ENCODE data around the gene CYP19A1.

CYP19A1 gene

DNA sequence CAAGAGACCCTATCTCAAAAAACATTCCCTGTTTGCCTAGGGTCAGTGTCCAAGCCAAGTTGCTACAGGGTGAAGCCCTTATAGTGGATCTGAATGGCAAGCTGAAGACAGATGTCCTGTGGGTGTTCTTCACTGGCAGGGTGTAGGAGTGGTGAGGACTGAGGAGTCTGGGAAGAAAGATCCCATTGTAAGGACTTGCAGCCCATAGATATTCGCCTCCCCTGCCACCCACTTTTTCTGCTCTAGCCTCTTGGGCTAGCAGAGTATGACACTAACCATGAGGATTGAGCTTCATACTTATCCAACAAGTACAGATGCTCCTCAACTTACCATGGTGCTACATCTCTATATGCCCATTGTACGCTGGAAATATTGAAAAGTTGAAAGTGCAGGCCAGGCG is 13.2 kb downstream of the CYP19A1 start:
- DNase-seq (ENCODE audit: low read depth): no peak

DNA sequence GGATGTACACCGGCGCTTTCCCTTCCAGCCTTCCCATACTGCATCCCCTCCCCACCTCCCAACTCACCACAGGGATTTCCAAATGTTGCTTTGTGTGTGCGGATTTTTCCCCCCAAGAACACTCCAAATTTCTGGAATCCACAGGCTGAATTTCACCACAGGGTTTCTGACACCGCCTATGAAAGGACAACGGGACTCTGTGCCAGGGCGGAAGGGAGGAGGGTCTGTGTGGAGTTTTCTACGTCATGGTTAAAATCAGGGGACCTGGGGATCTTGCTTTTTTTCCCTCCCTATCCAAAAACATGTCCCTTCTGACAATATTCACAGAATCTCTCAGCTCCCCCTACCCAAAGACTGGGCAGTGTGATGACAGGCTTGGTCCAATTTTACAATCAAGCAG is 14.6 kb downstream of the CYP19A1 start:
- no peak for DNase-seq (ENCODE audit: low read depth)

DNA sequence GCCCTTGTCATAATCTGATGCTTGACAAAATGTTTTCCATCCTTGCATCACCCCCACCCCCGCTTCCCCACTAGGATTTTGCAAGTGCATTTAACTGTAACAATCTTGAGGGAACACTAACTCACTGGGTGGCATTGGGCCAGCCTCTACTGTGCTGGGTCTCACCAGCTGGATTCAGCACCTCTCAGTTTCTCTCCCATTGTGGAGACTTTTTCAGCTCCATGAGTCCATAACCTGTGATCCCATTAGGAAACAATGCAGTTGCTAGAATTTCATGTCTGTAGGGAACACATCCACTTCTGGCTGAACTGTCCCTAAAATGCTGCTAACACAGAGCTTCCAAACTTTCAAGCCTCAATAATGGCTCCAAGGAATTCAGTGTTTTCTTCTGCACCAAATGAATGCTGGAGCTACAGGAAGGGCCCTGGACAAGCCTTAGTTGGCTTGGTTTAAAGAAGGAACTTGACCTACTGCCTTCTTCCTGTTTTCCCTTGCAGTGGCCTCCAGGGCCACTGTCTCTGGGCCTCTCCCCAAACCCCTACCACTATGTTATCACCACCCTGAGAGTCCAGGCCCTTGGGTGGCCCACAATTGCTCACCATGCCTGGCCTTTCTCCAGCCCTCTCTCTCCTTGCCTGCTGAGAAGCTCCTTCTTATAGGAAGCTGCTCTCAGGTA is 15.6 kb downstream of the CYP19A1 start:
- no peak for DNase-seq (ENCODE audit: low read depth)

DNA sequence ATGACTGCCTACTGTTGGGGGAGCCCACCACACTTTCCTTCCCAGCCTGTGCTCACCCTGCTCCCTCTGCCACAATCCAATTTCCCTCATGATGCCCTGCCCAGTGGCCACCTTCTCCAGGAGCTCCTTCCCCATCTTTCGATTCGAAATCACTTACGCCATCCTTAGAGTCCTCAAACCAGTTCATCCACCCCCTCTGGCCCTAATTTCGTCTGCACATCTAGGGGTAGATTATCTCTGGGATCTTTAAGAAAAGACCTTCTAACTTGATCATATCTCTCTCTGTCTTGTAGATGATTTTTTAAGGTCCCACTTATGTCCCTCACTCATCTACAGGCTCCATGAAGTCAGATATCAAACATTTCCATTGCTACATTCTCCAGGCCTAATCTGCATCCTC is 17.1 kb downstream of the CYP19A1 start:
- no peak for DNase-seq (ENCODE audit: low read depth)

DNA sequence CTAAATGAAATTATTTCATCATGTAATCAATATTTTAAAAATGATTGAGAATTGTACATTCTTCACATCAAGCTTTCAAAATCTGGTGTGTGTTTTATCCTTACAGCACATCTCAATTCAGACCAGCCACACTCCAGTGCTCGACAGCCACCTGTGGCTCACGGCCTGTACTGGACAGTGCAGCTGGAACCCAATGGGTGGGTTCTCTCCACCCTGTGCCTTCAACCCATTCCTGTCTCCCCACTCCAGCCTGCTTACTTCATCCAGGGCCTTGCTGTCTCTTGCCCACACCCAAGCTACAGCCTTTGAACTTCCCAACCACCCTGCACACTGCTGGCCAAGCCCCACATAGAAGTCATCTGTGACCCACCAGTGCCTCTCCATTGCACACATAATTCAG is 17.6 kb downstream of the CYP19A1 start:
- DNase-seq (ENCODE audit: low read depth): no peak

DNA sequence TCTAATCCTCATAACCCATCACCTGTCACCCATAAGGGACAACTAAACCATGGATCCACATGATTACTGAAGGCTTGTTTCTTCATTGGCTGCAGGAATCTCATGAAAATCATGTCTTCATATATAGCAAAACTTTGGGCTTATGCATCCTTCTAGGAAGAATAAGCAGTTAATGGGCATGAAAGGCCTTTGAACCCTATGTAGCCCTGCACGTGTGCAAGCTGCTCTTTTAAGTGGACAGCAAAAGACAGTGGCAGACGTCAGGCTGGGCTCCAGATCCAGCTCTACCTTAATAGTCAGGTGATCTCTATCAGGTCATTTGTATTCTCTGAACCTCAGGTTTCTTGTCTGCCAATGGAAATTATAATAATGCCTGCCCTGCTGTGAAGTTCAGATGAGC is 18.9 kb downstream of the CYP19A1 start:
- no peak for DNase-seq (ENCODE audit: low read depth)

DNA sequence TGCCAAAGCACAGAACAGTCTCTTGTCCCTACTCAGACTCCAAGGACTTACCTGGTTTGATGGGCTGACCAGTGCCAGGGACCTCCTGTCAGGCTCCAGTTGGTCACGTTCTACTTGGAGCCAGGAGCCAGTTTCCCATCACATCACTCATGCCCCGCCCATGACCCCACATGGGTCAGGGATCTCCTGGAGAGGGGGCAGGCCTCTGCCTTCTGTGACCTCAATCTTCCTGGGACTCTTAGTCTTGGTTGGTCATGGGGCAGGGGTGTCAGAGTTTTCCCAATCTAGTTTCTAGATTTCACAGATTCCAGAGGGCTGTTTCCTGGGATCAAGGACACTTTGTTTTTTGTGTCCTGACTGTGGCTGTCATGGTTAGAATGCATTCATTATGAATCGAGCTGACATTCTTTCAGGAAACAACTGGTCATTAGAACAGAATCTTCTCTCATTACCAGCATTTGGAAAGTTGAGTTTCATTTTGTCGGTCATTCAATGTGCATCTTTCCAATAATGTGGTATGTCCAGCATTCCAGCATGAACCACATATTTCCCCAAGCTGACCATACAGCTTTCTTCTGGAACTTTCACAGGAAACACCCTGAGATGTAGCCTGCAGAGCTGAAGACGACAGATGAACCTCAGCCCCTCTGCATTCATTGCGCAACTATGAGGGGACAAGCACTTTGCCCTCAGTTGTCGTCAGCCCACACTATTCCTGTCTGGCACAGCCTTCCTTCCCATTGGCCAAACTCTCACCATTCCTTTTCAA is 19.8 kb downstream of the CYP19A1 start:
- DNase-seq (ENCODE audit: low read depth): peak; percentile 65

DNA sequence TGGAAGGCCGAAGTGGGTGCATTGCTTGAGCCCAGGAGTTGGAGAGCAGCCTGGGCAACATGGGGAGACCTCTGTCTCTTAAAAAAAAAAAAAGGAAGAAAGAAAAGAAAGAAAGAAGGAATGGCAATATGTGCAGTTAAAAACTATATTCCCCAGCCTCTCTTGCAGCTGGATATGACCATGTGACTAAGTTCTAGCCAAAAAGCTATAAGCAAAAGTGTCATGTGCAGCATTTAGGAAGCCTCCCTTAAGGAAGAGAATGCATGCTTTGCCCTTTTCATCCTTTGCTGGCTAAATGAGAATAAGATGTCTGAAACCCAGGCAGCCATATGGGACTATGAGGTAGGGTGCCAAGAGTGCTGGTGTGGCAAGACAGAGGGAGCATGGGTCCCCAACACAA is 21.8 kb downstream of the CYP19A1 start:
- no peak for DNase-seq (ENCODE audit: low read depth)

DNA sequence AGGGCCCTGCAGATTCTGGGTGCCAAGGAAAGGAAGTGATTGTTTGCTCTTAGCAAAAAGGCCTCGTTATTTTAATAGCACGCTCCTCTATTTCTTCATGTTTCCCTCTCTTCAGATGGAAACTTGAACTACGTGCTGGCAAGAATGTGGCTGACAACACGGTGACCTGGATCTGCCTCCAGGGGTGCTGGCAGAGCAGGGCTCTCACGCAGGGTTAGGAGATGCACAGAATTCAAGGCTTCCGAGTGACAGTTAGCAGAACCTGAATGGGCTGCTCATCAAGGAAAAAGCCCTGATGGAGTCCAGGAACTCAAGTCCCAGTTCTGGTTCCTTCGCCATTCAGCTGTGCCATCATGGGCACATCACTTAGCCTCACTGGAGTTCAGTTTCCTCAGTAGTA is 22.7 kb downstream of the CYP19A1 start:
- no peak for DNase-seq (ENCODE audit: low read depth)

DNA sequence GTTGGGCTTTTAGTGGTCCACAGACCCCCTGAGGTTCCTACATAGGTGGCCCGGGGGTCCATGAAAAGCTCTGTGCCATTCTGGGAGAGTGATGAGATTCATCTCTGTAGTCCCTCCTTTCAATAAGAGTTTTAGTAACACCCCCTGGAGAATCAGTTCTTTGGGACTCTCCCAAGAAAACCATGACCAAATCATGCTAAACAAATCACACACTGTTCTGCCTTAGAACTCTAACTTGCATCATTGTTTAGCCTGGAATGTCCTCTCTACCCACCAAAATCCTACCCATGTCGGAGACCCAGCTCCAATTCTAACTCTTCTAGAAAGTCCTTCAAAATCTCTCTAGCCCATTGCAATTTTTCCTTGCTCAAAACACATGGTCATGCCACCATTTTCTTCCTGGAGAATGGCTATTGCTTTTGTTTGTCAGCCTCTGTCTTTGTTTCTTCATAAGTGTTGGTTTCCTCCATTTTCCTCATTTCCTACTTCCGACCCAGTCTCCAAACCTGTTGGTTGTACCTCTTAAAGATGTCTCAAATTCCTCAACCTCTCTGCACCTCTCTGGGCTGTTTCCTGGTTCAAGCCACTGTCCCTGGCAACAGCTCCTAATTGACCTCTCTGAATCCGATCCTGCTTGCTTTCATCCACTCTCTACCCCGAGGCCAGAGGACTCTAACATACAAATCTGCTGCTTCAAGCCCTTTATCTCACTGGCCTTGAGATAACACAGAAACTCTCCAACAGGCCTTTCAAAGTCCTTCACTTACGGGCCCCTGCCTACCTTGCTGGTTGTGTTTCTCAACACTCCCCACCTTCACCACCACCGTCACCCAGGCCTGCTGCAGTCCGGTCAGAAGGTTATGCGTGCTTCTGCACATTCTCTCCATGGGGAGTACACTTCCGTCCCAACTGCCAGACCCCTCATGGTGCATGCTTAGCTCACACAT is 23.7 kb downstream of the CYP19A1 start:
- no peak for DNase-seq (ENCODE audit: low read depth)

DNA sequence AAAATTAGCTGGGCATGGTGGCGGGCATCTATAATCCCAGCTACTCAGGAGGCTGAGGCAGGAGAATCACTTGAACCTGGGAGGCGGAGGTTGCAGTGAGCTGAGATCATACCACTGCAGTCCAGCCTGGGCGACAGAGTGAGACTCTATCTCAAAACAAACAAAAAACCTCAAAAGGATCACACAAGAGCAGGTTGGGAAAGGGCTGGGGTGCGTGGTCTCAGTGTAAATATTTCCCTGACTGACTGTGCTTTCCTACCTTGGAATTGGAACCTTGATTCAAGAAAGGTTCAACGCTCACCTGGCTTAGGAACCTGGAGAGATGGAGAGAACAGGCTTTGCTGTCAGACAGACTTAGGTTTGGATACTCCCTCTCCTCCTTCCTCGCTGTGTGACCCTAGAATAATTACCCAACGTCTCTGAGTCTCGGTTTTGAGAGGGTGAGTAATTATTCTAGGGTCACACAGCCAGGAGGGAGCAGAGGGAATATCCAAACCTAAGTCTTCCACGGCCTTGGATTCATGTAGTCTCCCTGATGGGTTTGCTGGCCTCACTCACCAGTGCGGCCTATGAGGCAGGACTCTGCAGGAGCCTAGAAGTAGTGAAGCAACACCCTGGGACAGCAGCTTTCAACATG is 24.6 kb downstream of the CYP19A1 start:
- DNase-seq (ENCODE audit: low read depth): no peak

DNA sequence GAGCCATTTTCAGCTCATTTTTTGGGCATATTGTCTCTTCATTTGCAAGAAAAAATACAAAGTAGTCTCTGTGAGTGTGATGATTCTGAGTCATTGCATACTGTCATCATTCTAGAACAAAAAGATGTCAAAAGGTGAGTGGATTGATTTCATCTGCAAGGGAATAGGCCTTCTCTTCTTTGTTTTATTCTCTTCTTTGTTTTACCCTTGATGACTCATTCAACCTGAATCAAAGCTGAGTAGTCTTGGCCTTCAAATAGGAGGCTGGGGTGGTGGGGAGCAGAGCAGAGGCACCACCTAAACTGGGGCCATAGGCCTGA is 25.4 kb downstream of the CYP19A1 start:
- DNase-seq (ENCODE audit: low read depth): no peak

DNA sequence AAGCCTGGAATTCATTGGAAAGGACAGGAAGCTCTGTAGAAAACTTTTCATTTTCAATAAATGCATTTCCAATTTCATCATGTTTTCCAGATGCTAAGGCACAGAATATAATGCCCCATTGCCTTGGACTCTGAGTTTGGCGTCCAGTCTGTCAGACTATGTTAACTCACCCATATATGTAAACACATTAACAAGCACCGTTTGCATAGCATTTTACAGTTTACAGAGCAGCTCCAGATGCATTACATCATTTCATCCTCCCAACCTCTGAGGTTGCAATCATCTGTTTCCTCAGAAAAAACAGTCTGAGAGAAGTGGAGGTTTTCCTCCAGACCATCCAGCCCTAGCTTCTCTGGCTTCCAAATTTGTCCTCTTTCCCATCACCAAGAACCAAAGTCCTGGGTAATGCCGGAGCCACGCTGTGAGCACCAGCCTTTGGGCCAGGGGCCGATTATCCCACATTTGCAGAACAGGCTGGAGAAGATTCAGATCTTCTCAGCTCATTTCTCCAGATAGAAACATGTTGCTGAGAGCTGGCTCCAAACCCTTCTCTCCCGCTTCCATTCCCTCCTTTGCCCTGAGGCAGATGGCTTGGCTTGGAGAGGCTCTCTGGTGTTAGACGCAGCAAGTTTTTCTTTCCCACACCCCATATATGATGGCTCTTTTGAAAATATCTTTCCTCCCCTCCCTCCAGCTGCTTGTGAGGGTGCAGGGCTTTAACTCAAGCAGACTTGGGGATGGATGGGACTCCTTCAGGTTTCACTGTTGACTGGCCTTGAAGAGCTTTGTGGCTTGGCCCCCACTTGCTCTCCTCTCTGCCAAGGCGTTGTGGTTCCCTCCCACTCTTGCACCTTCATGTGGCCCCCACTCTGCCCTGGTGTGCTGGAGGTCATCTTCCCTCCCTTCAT is 26.0 kb downstream of the CYP19A1 start:
- no peak for DNase-seq (ENCODE audit: low read depth)

DNA sequence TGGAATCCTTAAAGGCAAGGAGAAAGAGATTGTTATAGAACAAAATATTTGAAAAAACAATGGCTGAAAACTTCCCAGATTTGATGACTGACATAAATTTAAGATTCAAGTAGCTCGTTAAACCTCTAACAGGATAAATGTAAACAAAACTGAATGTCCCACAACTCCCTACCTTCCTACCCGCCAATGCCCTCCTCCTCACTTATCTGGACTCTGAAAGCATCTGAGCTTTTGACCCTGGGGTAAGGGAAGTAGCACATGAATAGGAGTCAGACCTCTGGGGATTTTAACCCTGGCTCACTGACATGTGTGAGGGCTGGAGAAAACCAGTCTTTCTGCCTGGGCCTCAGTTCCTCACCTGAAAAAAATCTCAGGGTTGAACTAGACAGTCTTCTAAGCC is 26.9 kb downstream of the CYP19A1 start:
- DNase-seq (ENCODE audit: low read depth): no peak

DNA sequence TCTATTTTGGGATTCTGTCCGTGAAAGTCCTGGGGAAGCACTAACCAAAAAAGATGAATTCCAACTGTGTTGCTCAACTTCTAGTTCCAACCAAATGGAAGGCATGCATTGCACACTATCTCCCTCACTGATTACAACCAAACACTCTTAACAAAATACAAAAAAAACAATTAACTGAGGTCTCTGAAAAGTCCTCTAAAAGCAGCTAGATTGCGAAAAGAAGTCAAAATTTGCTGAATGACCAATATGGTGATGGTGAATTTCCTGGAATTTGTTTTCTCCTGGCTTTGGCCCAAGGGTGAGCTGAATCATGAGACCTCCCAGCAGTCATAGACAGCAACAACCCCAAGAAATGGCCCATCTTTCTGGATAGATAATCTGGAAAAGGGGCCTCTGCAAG is 28.3 kb downstream of the CYP19A1 start:
- DNase-seq (ENCODE audit: low read depth): peak; percentile 82

DNA sequence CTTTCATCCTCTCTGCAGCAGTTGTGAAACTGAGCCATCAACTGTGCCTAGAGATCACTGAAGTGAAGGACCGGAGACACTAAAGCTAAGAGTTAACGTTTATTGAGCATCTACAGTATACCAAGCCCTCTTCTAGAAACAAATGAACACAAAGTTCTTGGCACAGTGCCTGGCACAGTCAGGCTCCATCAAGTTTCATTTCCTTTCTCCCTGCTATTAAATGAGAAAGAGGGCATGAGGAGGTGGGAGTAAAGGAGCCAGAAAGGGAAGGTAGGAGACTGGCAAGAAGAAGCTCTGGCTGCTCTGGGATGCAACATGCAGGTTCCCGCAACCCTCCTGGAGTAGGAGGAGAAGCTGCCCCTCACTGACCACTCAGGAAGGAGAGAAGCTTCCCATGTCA is 30.6 kb downstream of the CYP19A1 start:
- no peak for DNase-seq (ENCODE audit: low read depth)

DNA sequence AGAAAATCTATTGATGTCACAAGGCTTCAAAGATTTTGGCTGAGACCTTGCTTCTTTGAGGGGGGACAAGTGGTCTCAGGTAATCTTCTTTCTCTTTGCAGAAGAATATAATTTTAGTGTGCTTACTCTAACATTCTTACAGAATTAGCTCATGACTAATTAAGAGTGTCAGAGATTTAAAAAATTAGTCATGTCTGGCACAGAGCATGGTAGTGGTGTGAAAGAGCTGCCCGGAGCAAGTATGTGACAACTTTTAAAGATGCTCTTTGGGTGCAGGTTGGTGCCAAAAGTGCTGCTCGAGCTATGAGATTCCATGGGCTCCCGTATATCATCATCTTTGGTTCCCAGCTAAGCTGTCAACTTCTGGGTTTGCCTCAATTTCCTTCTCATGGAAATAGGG is 31.1 kb downstream of the CYP19A1 start:
- DNase-seq (ENCODE audit: low read depth): no peak

DNA sequence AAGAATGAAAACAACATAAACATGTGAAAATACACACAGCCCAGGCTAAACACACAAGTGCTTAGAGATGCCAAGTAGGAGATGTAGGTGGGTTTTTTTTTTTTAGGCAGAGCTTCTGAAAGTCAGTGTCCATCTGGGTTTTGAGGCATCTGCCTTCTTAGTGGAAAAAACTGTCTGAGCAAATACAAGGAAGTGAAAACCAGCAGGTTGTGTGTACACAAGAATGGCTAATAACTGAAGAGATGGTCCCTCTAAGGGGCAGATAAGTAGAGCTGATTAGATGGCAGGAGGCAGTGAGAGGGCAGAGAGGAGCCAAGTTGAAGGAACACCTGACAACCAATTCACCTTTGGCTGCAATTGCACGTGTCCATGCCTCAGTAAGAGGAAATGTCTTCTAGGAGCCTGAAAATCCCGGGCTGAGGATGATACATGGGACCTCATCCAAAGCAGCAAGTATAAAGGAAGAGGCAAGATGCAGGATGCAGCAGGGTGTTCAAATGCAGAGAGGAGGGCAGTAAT is 34.9 kb downstream of the CYP19A1 start:
- DNase-seq (ENCODE audit: low read depth): no peak

DNA sequence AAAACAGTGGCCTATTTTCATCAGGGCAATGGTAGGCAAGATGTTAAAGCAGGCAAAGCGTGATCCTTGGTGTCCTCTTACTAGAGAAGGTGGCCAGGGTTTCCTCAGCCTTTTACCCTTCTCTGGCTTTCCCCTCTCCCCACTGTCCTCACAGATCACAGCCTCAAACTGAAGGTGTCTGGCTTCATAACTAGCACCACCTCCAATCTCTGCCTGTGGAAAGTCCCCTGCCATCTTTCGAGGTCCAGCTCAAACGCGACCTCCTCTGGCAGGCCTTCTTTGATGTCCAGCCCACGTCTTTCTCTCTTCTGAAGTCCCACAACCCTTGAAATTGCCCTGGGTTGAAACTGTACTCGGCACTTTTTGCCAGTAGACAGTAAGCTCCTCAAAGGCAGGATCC is 35.9 kb downstream of the CYP19A1 start:
- no peak for DNase-seq (ENCODE audit: low read depth)

DNA sequence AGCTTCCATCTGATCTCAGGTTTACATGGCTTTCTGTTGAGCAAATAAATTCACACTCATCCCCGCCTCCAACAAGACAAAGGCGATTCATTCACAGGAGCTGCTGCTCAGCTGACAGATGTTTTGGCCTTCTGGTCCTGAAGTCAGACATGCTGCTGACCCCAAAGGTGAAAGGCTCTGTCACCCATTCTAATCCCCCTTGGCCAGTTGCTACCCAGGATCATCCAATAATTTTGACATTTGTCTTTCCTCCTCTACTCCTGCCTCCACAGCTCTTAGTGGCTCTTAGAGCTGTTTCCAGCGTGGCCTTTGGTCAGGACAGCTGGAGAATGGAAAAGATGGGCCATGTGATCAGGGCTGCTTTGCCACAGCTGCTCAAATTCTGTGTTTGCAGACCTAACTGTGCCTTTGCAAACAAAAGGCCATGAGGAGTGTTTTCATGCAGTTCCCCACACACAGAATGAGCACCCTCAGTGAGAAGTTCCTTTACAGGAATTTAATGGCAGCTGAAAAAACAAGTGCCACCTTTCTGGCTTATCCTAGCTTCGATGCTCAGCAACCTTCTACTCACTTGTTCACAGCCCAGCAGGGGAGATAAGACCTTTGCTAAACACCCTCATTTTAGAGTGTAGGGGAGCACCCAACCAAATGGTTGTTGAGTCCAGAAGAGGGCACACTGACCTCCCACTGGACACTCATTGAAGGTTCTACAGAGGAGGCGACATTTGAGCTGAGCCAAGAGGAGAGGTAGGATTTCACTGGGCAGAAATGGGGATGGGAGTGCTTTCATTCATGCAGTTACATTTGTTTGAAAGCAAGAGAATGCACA is 39.0 kb downstream of the CYP19A1 start:
- no peak for DNase-seq (ENCODE audit: low read depth)
